HG03521 (cell line): ENCODE data around the gene KIF13A.
"Not testable (repeated sequence)": the region's sequence is repeated elsewhere in the genome, so short reads cannot be mapped to it uniquely, and the experiment has no call there.

Experiments used
- ATAC-seq: cut with Tn5 transposase; IDR thresholded peaks from one replicate; pipeline ENCODE4 v1.9.1; 2021; ENCODE audit warnings: mild to moderate bottlenecking, moderate library complexity; ENCODE audit not compliant: unreplicated experiment

The KIF13A gene

DNA sequence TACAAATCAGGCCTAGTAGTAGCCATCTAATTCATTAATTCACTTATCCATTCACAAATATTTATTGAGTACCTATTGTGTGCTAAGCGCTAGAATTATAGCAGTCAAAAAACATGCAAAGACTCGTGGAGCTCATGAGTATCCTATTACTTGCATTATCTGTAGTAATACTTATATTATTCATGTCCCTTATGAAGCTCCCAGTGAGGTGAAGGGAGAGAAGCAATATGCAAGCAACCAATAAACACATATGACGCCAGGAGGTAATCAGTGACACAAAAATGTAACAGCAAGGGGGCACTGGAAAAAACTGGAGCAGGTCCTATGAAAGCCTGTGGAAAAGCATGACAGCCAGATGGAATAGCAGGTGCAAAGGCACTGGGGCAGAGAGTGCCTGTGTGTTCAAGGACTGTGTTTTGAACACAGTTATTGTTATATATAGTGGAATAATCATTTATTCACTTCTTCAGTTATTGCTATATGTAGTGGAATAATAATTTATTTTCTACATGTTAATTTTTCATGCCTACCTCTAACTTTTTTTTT lies 109.5 kb downstream of the KIF13A start:
- no peak for ATAC-seq

DNA sequence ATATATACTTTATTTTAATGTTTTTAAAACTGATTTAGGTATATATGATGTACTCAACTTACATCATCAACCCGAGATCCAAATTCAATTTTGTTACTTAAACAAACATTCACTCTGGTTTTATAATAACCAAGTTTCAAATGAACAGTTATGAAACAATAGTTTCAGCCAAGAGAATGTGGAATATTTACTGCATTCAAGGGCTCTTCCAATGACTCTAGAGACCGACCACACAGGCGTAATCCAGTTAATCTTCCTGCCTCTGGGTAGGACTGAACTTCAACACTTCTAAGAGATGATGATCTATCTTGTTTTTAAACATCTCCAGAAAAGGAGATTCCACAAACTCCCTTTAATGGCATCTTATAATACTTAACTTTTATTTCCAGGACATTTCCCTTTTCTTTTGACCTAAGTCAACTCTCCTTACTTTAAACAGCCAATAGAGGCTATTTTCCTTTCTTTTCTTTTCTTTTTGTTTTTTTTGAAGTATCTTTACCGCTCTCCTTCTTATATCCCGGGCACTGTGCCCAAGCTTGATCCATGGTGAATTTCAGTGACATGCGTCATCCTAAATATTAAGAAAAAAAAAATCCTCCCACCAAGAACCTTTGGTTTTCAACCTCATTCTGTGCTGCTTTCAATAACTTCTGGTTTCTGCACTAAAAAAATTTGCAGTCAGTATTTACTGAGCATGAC lies 110.1 kb downstream of the KIF13A start:
- ATAC-seq: no peak

GRCh38 chr6:17874753-17875152 lies 112.7 kb downstream of the KIF13A start:
- ATAC-seq: no peak

GRCh38 chr6:17872908-17873307 lies 114.5 kb downstream of the KIF13A start:
- ATAC-seq: no peak

- no peak for ATAC-seq
These were observed 115.6 kb downstream of the KIF13A start for GRCh38 chr6:17871836-17872235.

GRCh38 chr6:17871189-17871519 lies 116.3 kb downstream of the KIF13A start:
- no peak for ATAC-seq

GRCh38 chr6:17870300-17871188 lies 116.9 kb downstream of the KIF13A start:
- no peak for ATAC-seq

GRCh38 chr6:17869753-17870050 lies 117.7 kb downstream of the KIF13A start:
- no peak for ATAC-seq

DNA sequence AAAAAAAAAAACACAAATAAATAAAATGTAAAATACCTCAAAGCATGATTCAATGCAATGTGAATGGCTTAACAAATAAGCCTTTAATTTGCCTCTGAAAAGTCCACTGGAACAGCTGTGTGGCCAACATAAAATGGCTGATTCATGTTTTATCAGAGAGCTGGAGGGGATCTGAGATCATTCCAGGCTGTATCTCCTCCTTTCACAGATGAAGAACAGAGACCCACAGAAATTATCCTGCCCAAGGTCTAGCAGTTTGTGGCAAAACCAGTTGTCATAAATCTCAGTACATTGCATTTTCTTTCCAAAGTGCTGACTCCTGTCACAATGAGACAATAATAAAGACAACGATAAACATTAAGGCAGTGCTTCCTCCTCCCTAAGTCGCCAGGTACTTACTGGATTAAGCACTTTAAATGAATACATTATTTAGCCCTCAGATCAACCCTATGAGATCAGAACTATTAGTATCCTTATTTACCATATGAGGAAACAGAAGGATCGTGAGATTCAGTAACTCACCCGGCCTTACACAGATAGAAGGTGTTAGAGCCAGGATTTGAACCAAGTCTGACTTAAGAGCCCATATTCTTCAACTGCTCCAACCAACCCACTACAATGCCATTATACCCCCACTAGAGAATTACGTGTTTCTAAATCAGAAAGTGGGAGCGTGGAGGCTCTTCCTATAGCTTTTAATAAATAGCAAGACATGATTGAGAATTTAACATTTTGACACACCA lies 118.3 kb downstream of the KIF13A start:
- no peak for ATAC-seq

DNA sequence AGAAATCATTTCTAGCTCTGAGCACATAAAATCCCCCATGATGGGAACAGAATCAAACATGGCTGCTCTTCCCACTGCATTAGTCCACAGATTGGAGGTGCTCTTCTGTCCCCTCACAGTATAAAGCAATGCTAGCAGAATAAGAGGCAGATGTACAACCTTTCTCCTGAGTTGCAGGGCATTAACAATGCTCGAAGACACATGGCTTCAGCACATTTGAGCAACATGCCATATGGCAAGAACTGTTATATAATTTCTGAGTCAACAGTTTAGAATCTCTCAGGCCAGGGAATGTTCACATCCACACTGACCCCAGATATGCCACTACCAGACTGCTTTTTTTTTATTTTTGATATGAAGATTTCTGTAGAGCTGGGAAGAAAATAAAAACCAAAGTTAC lies 119.6 kb downstream of the KIF13A start:
- no peak for ATAC-seq

DNA sequence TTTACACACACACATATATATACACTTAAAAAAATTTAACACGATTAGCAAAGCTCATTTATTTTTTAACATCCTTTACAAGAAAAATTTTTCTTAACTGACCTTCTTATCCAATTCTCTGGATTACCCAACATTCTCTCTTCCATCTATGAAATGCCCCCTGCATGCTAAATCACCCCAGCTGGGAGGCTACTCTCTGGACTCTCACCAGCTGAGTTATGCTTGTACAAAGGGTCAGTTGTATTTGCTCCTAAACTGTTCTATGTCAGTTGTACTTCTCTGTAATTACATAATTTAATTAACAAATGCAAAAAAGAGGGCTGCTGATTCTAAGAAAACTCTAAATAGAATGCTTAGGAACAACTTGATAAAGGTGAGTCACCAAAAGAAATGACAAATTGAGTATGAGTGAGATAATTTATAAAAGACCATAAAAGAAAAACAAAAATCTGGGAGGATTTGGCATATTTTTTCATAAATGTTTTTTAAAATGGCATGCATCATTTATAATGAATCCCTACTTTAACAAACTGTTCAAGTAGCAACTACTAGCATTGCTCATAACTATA lies 120.5 kb downstream of the KIF13A start:
- ATAC-seq: no peak

GRCh38 chr6:17865798-17866725 lies 121.4 kb downstream of the KIF13A start:
- no peak for ATAC-seq

GRCh38 chr6:17865243-17865642 lies 122.2 kb downstream of the KIF13A start:
- no peak for ATAC-seq

DNA sequence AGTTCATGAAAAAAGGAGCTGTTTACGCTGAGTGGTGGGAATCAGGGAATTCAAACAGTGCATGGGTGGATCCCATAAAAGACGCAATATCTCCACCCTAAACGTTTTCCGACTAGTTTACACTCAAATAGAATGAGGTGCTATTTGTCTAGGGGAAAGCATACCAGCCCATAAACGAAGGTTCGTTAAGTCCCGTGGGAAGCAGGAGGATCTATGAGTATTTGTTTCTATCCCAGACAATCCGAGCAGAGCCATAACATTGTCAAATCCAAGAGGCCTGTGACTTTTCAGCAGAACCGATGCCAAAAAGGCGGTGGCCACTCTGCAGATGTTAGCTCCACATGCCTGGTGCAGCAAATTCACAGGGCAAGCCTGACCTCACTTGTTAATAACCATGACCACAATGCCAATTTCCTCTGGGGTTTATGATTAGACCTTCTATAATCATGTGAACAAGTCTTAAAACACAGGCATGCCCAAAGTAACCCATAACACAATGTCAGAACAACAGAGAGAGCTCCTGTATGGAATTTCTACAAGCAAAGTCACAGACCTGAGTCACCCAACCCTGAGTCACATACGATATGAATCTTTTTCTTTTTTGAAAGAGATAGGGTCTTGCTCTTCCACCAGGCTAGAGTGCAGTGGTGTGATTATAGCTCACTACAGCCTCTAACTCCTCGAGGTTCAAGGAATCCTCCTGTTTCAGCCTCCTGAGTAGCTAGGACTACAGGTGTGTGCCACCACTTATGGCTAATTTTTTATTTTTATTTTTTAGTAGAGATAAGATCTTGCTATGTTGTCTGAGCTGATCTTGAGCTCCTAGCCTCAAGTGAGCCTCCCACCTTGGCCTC lies 123.3 kb downstream of the KIF13A start:
- ATAC-seq: no peak

- ATAC-seq: no peak
These were observed 126.1 kb downstream of the KIF13A start for GRCh38 chr6:17861361-17861760.

DNA sequence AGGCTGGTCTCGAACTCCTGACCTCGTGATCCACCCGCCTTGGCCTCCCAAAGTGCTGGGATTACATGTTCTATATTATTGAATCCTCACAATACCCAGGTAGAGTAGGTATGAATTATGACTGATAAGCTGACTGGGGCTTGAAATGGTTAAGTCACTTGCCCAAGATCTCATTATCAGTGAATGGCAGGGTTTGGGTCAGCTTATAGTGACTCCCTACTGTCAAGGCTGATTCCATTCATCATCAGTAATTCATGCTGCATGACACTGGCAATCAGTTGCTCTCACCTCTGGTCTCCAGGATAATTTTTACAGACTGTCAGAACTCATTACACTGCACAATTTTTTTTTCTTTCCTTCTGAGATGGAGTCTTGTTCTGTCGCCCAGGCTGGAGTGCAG lies 127.6 kb downstream of the KIF13A start:
- no peak for ATAC-seq

DNA sequence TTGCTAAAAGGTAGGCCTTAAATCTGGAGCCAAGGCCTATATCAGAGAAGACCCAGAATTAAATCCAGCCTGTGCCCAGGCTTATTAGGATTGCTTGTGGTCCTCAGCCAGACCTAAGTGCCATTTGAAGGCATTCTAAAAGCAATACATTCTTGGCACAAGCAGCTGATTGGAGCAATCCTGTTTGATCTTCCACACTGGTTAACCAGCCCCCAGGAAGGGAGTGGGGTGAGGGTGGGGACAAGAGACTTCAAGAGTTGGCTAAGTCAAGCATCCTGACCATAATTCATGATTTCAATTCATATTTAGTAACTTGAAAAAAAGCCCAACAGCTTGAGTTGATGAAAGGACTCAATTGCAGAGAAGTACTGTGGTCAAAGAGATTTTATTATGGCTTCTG lies 128.9 kb downstream of the KIF13A start:
- ATAC-seq: no peak

DNA sequence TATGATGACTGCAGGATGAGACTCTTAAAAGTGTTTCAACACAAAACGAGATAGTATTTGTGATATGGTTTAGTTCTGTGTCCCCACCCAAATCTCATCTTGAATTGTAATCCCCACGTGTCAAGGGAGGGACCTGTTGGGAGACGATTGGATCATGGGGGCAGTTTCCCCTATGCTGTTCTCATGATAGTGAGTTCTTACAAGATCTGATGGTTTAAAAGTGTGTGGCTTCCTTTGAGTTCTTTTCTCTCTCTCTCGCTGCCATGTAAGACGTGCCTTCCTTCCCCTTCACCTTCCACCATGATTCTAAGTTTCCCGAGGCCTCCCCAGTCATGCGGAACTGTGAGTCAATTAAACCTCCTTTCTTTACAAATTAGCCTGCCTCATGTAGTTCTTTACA lies 130.2 kb downstream of the KIF13A start:
- not testable (repeated sequence) for ATAC-seq

DNA sequence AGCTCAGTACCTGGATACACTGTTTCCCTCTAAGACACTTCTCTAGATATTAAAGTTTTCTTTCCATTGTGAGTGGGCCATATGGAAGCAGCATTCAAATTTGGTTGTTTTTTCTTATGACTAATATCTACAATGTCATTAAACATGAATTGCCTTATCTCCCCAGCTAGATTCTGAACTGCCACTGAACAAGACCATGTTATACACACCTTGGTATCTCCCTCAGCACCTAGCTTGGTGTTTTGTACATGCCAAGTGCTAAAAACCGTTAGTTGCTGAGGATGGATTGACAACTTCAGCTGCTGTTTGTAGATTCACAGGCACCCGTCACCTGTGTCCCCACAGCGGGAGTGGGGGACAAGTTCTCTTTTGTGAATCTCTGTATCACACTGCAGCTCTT lies 131.1 kb downstream of the KIF13A start:
- no peak for ATAC-seq
